ENCODE results near the gene ACTR3C.
A peak's percentile ranks its signal among the peaks of the same experiment; 100 is the strongest.

The ACTR3C gene

GRCh38 chr7:150358988-150359621 is 35.8 kb upstream of the ACTR3C start:
- DNase-seq = no peak

- no peak for DNase-seq
Measured at GRCh38 chr7:150358433-150358832, 35.1 kb upstream of the ACTR3C start.

- DNase-seq = no peak
Measured at GRCh38 chr7:150357771-150358427, 34.6 kb upstream of the ACTR3C start.

- no peak for DNase-seq
Measured at GRCh38 chr7:150357270-150357669, 33.9 kb upstream of the ACTR3C start.

- DNase-seq = no peak
Measured at GRCh38 chr7:150356265-150356897, 33.0 kb upstream of the ACTR3C start.

GRCh38 chr7:150355666-150356059 is 32.3 kb upstream of the ACTR3C start:
- no peak for DNase-seq

GRCh38 chr7:150351587-150352194 is 28.3 kb upstream of the ACTR3C start:
- no peak for DNase-seq

- DNase-seq = no peak
Measured at GRCh38 chr7:150346922-150347321, 23.6 kb upstream of the ACTR3C start.

- no peak for DNase-seq
Measured at GRCh38 chr7:150345012-150345411, 21.7 kb upstream of the ACTR3C start.

GRCh38 chr7:150344299-150344698 is 21.0 kb upstream of the ACTR3C start:
- no peak for DNase-seq

GRCh38 chr7:150343225-150343624 is 19.9 kb upstream of the ACTR3C start:
- DNase-seq = no peak

GRCh38 chr7:150342121-150342408 is 18.7 kb upstream of the ACTR3C start:
- DNase-seq = no peak

GRCh38 chr7:150341263-150342120 is 18.1 kb upstream of the ACTR3C start, which contains the start of gene RARRES2:
RARRES2 (minus strand) TSS chr7:150341629; CDS start chr7:150340609, 1,020 bp downstream.
- DNase-seq = peak in 1 of 2 donors; percentile 26

- no peak for DNase-seq
Measured at GRCh38 chr7:150340875-150341262, 17.5 kb upstream of the ACTR3C start.

- DNase-seq = no peak
Measured at GRCh38 chr7:150340024-150340749, 16.8 kb upstream of the ACTR3C start.

- DNase-seq = no peak
Measured at GRCh38 chr7:150339409-150339809, 16.1 kb upstream of the ACTR3C start.

- DNase-seq = no peak
Measured at GRCh38 chr7:150338166-150338829, 15.0 kb upstream of the ACTR3C start.

GRCh38 chr7:150337659-150338081 is 14.3 kb upstream of the ACTR3C start:
- DNase-seq = no peak

- DNase-seq = no peak
Measured at GRCh38 chr7:150337179-150337578, 13.8 kb upstream of the ACTR3C start.

GRCh38 chr7:150336746-150337145 is 13.4 kb upstream of the ACTR3C start:
- no peak for DNase-seq

GRCh38 chr7:150335774-150336112 is 12.4 kb upstream of the ACTR3C start:
- no peak for DNase-seq
